SKM-1 (cell line): ENCODE data around the gene HCN3.
"Not testable (repeated sequence)": the region's sequence is repeated elsewhere in the genome, so short reads cannot be mapped to it uniquely, and the experiment has no call there.

Experiments used
- DNase-seq: peaks from one replicate; lab custom pipeline; 2025; ENCODE audit not compliant: unreplicated experiment; lab: John Stamatoyannopoulos, UW

HCN3 gene

DNA sequence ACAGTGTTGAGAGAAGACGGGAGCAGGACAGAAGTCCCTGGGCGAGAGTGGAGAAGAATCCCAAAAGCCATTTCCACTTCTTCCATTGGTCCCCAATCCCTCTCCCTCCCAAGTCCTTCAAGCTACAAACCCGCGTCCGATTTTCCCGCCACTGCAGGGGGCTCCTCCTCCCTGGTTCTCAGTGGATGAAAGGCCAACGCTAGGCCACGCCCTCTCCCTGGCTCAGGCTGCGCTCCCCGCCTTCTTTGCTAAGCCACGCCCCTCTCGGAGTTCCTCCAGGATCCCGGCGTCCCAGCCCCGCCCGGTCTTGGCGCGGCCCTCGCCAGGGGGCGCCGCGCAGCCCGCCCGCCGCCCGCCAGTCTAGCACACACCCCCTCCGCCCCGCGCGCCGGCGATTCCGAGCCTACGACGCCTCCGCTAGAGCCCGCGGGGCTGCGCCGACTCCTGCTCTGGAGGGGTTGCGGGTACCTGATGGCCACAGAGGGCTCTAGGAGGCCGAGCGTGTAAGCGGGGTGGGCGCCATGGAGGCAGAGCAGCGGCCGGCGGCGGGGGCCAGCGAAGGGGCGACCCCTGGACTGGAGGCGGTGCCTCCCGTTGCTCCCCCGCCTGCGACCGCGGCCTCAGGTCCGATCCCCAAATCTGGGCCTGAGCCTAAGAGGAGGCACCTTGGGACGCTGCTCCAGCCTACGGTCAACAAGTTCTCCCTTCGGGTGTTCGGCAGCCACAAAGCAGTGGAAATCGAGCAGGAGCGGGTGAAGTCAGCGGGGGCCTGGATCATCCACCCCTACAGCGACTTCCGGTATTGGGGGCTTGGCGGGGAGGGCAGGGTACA lies at the start of gene HCN3:
Gene HCN3 (plus strand): TSS at position 394 of the 832 bp plus-strand sequence. CDS start 128 bp downstream, at position 522.
- DNase-seq = peak; percentile 99

DNA sequence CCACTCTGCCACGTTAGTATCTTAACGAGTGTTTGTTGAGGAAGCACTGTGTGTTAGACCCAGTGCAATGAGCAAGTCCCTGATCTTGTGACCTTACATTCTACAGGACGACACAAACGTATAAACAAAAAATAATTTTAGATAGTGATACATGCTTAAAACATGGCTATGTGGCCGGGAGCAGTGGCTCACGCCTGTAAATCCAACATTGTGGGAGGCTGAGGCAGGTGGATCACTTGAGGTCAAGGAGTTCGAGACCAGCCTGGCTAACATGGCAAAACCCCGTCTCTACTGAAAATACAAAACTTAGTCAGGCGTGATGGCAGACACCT lies 49.2 kb upstream of the HCN3 start:
- DNase-seq = no peak

DNA sequence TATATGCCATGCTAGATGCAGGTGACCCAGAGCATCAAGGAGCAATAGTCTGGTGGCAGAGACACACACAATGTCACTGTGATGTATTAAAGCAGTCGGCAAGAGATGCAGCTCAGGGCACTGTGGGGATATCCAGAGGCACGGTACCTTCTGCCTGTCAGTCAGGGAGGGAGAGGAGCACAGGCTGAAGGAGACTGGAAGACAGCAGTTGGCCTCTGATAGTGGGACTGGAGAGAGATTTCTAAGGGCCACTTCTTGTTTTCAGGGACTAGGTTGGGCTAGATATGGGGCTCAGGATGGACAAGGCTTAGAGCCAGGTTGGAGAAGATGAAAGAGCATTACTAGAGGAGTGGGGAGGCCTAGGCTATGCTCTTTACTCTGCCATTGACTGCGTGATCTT lies 46.0 kb upstream of the HCN3 start:
- not testable (repeated sequence) for DNase-seq

DNA sequence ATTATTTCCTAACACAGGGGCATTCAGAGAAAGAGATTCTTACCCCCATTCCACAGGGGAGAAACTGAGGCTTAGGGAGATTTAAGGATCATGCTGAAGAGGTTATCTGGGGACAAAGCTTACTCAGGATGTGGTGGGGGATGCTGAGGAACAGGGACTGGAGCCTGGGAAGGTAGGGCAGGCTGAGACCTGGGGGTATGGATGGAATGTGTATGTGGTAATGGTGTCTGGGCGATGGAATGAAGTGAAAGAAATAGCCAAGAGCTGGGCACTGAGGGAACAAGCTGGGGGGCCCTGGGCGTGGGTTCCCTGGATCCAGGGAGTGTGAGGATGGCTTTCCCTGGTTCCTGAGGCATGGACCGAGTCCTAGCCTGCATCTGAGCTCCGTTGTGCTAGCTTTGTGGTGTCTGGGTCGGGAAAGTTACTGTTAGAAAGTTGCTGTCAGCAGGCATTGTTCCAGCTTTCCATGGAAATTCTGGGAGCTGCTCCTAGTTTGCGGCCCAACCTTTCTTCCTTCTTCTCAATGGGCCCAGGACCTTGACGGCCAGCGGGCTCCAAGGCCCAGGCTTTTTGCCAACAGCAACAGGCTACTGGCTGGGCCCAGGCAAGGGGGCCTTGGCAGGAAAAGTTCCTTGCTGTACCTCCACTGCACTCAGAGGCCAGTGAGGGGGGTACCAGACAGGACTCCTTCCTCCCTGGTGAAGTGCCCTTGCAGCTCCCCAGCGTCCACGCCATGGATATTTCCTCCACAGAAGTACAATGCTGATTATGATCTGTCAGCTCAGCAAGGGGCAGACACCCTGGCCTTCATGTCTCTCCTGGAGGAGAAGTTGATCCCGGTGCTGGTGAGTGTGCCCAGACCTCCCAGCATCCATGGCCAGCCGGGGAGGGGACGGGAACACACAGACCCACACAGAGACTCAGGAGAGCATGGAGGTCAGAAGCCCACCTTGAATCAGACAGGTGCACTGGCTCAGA lies 45.0 kb upstream of the HCN3 start:
- DNase-seq = not testable (repeated sequence)

DNA sequence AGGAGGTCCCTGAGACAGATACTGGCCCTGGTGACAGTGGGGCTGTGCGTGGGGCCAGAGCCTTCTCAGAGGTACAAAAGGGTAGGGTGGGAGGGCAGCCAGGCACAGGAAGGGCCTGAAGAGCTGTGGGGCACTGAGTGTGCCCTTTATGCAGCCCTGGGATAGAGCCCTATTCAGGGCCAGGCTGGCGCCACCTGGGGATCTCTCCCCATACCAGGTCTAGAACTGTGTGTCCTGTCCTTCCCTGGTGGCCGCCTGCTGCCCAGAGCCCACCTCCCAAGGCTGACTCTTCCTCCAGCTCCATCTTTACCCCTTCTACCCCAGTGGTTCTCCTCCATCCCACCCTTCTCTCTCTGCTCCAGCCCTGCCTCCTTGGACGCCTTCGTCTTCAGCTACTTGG lies 43.8 kb upstream of the HCN3 start:
- not testable (repeated sequence) for DNase-seq

DNA sequence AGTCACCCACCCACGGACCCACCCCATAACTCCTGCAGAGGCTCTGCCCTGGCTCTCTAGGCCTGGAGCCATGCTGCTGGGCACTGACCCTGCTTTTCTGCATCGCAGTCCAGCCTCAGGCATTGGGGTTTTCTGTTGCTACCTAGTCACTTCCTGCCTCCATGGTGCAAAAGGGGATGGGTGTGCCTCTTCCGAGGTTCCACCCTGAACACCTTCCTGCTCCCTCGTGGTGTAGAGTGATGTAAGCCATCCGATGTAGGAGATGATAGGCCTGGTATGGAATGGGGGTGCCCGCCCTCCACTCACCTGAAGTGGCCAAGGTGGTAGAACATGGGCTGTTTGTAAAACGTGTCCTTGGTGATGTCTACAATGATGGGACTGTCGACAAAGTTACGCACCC lies 41.9 kb upstream of the HCN3 start:
- DNase-seq = not testable (repeated sequence)

DNA sequence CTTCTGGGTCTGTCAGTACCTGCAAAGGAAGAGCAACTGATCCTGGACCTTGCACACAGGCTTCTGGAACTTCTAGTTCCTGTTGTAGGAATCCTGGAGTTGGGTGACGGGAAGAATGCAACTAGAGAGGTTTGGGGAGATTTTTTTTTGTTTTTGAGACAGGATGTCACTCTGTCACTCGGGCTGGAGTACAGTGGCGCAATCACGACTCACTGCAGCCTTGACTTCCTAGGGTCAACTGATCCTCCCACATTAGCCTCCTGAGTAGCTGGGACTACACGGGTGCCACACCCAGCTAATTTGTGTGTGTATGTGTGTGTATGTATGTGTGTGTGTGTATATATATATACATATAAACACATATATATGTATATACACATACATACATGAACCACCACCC lies 40.8 kb upstream of the HCN3 start:
- no peak for DNase-seq

DNA sequence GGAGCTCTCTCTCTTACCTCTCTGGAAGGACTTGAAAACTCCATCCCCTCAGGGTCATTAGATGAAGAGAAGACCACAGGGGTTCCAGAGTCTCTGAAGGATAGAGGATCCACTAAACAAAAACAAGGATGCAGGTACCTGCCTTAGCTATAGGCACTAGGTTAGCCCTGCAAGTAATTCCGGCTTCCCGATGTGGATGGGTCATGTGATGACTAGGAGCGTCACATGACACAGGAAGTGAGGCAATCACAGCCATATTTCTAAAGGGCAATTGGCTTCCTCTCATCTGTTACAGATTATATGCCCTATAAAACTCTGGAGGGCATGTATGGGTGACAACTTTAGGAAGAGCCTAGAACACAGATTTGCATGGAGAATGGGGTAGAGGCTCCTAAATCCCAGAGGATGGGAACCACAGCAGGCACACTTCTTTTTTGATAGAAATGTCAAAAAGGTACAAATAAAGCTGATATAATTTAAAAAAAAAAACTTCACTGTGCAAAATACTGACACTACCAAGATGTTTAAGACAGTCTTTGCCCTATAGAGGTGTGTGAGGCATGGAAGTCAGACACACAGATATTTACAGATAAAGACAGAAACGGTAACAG lies 36.1 kb upstream of the HCN3 start:
- peak; percentile 85 for DNase-seq

DNA sequence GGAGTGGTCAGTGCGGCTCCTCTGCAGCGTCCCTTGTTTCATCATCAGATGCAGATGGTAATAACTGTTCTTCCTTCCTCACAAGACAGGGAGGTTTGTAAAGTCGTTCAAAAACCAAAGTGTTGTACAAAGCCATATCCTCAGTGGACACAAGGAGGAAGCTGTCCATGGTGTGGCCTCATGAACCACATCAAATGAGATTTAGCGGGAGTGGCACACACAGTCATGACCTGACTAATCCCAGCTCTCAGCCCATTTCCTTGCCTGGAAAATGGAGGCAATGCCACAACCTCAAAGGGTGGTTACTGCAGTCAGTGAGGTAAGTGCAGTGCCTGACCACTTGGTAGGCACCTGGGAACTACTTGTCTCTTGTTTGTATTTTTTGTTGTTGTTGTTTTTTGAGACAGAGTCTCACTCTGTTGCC lies 35.4 kb upstream of the HCN3 start:
- DNase-seq = peak; percentile 94

DNA sequence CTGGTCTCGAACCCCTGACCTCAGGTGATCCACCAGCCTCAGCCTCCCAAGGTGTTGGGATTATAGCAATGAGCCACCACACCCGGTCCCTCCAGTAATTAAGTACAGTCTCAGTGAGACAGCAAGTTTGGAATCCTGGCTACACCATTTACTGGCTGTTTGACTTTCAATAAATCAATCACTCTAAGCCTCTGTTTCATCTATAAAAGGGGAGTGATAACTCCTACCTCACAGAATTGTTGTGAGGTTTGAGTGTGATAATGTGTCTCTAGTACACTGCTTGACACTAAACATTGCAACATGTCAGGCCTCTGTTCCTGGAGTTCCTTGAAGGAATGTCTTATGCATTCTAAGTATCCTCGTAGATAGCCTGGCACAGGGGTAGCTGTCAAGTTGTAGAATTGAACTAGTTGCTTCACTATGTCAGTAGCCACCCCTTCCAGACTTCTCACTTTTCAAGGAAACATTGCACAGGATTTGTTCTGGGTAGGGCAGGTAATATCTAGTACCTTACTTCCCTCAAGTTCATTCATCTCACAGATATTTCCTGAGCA lies 34.4 kb upstream of the HCN3 start:
- DNase-seq = no peak

DNA sequence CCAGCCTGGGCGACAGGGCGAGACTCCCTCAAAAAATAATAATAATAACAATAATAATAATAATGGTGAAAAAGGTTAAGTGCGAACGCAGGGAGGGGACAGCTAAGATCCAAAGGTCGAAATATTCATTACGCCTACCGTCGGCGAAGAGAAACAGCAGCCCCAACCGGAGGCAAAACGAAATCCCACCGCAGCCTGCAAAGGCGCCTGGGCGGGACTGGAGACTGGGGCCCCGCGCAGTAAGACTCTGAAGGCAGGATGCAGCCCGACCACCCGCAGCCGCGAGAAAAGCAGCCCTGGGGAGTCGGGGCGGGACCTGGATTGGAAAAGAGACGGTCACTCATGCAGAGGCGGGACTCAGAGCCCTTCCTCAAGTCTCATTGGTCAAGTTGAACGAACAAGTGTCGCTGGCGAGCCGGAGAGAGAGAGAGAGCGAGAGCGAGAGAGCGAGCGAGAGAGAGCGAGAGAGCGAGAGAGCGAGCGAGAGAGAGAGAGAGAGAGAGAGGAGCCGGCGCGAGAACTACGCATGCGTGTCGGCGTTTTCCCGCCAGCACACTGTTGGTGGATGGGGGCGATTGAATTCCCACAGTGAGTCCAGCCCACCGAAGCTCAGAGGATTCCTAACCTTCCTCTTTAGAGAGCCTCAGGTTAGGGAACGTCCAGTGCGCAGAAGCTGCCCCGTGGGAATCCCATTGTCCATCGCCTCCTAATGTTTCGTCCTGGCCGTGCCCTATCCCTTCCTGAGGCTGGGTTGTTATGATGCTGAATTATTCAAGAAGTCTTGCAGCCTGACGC lies 32.7 kb upstream of the HCN3 start:
- peak; percentile 98 for DNase-seq

DNA sequence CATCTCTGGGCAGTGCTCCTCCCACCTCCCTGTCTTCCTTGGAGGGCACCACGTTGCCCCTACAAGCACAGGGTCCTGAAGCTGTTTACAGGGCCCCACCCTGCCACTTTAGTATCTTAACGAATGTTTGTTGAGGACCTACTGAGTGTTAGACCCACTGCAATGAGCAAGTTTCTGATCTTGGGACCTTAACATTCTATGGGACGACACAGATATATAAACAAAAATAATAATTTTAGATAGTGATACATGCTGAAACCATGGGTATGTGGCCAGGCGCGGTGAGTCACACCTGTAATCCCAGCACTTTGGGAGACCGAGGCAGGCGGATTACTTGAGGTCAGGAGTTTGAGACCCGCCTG lies 32.1 kb upstream of the HCN3 start:
- no peak for DNase-seq

DNA sequence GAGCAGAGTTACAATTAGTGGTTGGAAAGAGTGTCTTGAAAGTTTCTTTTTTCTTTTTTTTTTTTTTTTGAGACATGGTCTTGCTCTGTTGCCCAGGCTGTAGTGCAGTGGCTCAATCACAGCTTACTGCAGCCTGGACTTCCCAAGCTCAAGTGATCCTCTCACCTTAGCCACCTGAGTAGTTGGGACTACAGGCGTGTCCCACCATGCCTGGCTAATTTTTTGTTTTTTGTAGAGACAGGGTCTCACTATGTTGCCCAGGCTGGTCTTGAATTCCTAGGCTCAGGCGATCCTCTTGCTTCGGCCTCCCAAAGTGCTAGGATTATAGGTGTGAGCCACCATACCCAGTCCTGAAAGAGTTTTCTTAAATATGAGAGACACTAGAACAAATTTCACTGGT lies 30.5 kb upstream of the HCN3 start:
- not testable (repeated sequence) for DNase-seq

DNA sequence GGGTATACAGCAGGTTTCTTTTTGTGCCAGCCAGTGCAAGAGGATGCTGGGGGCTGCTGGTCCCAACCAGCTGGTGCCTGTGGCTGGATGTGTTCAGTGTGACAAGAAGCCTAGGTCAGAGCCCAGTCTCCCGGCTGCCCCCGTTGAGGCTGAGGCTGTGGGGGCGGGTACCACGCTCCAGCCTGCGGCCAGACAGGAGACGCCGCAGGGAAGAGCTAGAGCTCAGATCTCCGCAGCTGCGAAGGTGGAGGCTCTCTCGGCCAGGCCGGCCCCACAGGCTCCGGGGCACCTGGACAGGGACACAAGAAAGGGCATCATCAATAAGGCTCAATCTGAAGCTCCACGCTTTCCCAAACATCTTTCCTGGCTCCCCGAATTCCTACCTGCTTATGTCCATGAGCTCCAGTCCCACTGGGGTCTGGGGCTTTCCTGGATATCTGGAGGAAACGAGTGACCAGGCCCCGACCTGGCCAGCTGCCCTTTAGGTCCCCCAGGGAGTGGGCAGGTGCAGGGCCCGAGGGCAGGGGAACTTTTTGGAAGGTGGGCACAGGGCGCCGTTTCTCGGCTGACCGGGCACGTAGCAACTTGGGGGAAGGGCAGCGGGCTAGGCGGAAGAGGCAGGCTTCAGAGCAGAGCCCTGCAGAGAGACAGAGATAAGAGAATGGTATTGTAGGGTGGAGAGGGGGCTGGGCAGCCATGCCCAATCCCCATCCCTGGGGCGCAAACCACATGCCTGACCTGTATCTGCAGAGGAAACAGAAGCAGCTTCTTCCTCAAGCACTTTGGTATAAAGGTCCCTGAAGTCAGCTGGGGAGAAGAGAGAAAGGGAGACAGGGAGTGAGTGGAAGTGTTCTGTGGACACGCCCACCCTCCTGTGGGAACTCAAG lies 29.4 kb upstream of the HCN3 start:
- DNase-seq = no peak

DNA sequence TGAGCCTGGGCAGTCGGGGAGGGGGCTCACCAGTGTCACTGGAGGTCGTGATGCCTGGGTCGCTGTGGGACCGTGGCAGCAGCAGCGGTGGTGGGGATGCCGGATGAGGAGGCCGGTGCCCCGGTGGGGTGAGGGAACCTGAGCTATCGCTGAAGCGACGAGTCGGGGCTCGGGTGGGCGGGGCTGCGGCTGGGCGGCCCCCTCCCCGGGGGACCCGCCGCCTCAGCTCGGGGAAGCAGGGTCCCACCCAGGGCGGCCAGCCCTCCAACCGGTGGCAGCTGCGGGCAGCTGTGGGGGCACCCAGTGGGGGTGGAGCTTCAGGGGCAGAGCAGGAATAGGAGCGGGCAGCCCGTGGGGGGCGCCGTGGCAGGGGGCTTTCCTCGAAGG lies 27.0 kb upstream of the HCN3 start:
- DNase-seq = no peak

DNA sequence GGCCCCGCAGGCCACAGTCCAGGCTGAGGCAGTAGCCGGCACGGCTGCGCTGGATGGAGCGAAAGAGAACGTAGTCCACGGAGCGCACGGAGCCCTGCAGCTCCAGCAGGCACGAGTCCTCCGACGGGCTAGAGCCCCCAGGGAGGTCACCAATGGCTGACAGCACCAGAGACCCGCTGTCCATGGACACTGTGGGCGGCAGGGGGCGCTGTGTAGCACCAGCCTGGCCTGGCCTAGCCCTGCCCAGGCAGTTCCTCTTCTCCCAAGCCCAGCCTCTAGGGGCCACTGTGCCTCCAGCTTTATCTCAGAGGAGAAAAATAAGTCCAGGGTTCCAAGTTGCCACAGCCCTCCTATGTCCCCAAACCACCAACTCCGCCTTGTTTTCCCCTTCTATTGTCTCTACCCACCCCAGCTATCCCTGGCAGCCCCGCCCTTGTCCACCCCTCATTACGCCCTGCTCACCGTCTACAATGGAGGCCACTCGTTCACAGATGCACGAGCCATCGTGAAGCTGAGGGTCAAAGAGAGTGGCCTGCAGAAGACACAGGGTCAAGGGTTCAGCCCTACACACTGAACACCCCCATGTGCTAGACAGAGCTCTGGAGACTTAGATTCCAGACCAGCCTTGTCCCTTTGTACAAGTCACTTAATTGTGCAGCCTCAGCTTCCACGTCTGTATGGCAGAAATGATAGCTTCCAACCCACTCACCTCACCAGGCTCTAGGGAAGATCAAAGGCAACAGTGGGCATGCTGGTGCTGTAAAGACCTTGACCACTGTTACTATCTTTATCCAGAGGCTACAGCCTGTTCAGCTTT lies 26.4 kb upstream of the HCN3 start:
- DNase-seq = peak; percentile 99

DNA sequence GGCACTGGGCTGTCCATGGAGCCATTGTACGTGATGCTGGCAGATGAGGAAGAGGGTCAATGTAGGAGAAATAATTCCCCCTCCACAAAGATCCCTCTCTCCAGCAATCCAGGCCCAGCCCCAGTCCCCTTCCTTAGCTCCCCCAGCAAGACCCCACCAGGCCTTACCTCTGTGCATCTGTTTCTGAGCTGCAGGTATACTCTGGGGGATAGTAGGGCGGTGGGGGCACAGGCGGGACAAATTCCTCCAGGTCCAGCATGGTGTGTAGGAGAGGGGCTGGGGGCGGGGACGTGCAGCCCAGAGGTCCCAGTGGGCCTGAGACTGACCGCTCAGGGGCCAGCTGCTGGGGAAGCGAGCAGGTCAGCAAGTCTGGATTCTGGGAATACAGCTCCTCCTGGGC lies 25.7 kb upstream of the HCN3 start:
- DNase-seq = no peak

DNA sequence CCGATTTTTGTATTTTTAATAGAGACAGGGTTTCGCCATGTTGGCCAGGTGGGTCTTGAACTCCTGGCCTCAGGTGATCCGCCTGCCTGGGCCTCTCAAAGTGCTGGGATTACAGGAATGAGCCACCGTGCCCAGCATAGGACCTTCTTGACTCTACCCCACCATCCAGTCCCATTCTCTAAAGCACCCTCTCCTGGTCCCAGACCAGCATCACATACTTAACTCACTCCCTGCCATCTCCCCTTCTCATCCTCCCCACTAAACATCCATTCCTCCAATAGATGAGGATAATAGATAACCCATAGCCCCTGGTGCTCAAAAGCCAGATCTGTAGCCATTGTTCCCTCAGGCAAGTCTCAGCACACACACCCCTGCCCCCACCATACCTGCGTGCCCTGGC lies 24.1 kb upstream of the HCN3 start:
- no peak for DNase-seq

DNA sequence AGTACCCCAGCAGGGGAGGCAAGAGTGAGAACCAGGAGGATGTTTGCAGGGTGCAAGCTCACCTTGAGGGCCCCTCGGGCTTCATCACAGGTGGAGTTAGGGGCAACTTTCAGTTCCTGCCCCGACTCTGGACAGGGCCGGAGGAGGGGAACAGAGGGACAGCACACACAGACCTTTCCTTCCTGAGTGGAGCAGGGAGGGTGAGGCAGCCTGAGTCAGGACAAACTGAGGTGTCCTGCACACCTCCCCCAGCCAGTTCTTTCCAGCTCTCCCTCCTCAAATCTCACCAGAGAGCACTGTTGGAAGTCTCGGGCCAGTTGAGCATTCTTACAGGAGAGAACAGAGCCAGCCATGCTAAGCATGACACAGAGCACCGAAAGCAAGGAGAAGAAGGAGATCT lies 23.5 kb upstream of the HCN3 start:
- DNase-seq = no peak
